Breast epithelium (tissue), 4 donors: ENCODE data around the gene AK5. TPM values are rescaled to one million over a fixed set of nuclear protein-coding genes. Genes with fewer than 3 reads are reported as not detected.

Experiments used
- DNase-seq, 2 donors: peaks; one replicate each; pipeline ENCODE4 v3.0.0-alpha.2; 2019; ENCODE audit warnings: low spot score in 2 of 2
- H3K27ac ChIP-seq, 2 donors: fragments of 200-600 bp; sonication (generic) in 1 of 2; one replicate each; pipeline ENCODE4 v1.5.1; 2016 to 2019; ENCODE audit warnings: mild to moderate bottlenecking in 1 of 2
- H3K27me3 ChIP-seq, 2 donors: fragments of 200-600 bp; sonication (generic) in 1 of 2; one replicate each; pipeline versions ENCODE4 v1.5.1 to v1.6.0; 2017 to 2019; ENCODE audit warnings: control low read depth in 1 of 2, mild to moderate bottlenecking in 1 of 2
- H3K36me3 ChIP-seq: fragments of 200-600 bp; one replicate; pipeline ENCODE4 v1.5.1; 2019
- H3K4me1 ChIP-seq, 2 donors: fragments of 200-600 bp; sonication (generic); one replicate each; pipeline ENCODE4 v1.5.1; 2016 to 2019; ENCODE audit warnings: control low read depth in 1 of 2
- H3K4me3 ChIP-seq, 3 donors: fragments of 200-600 bp; sonication (generic); 1 replicate in 2 of 3; 2 replicates in 1 of 3; pipeline ENCODE4 v1.5.1; 2016 to 2019; ENCODE audit warnings: mild to moderate bottlenecking in 3 of 3, moderate library complexity in 2 of 3
- H3K9me3 ChIP-seq, 2 donors: fragments of 200-600 bp; sonication (generic) in 1 of 2; one replicate each; pipeline ENCODE4 v1.5.1; 2016 to 2019; ENCODE audit warnings: control low read depth in 1 of 2
- CTCF ChIP-seq, 3 donors: fragments of 450-650 bp; IDR thresholded peaks; one replicate each; pipeline ENCODE4 v1.5.1; 2016 to 2017; ENCODE audit warnings: antibody characterized with exemption in 3 of 3, mild to moderate bottlenecking in 3 of 3, moderate library complexity in 3 of 3
- POLR2A ChIP-seq: fragments of 450-650 bp; IDR thresholded peaks from one replicate; pipeline ENCODE4 v1.6.1; 2016; ENCODE audit warnings: antibody characterized with exemption, mild to moderate bottlenecking, moderate library complexity
- POLR2AphosphoS5 ChIP-seq, 3 donors: sonication (generic); formaldehyde crosslinking; IDR thresholded peaks; one replicate each; pipeline ENCODE4 v1.6.1; 2017; ENCODE audit warnings: antibody characterized with exemption in 3 of 3
- intact Hi-C: fragments of 100-400 bp; cut with DNase I; formaldehyde crosslinking; loops from one replicate; pipeline ENCODE4 v1.15.1; 2023; ENCODE audit warnings: low total_unique reads
- total RNA-seq, 3 donors: library from RNA; depleted of rRNA; stranded (reverse); fragments of >200 nt; gene quantifications; one replicate each; pipeline ENCODE4 v1.1.0, GENCODE V29; 2016

AK5 gene
- total RNA-seq, 3 donors from 2014 or later: under 0.01 to 111 (median 30.8) TPM

- no peak for DNase-seq
- intact Hi-C loops: no loop called here
- Histone ChIP-seq H3K27me3 (no peaks in the 10 kb centered on the region), H3K4me1 (no peaks in the 10 kb centered on the region), H3K9me3 (no peaks in the 10 kb centered on the region), H3K27ac (no peak overlapping the region), H3K36me3 (no peaks in the 10 kb centered on the region), H3K4me3 (no peak overlapping the region)
- TF ChIP-seq CTCF (IDR thresholded peaks at IDR 0.05): no peak
- TF ChIP-seq POLR2AphosphoS5 (IDR thresholded peaks at IDR 0.05): no peak
- no peak for TF ChIP-seq POLR2A
Measured at GRCh38 chr1:77540501-77541161, 258.8 kb downstream of the AK5 start.

GRCh38 chr1:77541162-77541545, 259.3 kb downstream of the AK5 start:
- intact Hi-C loops: no loop called here
- Histone ChIP-seq H3K27me3 (no peaks in the 10 kb centered on the region), H3K4me3 (no peak overlapping the region), H3K27ac (no peak overlapping the region), H3K9me3 (no peaks in the 10 kb centered on the region), H3K36me3 (no peaks in the 10 kb centered on the region), H3K4me1 (no peaks in the 10 kb centered on the region)
- no peak for DNase-seq
- TF ChIP-seq POLR2AphosphoS5 (IDR thresholded peaks at IDR 0.05) (no peak), CTCF (IDR thresholded peaks at IDR 0.05) (no peak), POLR2A (no peak)

GRCh38 chr1:77542813-77543420, 261.1 kb downstream of the AK5 start:
- no peak for DNase-seq
- H3K4me3 ChIP-seq: no peak overlapping the region
- H3K27ac ChIP-seq: no peak overlapping the region
- TF ChIP-seq POLR2A (no peak), POLR2AphosphoS5 (IDR thresholded peaks at IDR 0.05) (no peak), CTCF (IDR thresholded peaks at IDR 0.05) (no peak)
- H3K27me3 ChIP-seq: no peaks in the 10 kb centered on the region
- H3K4me1 ChIP-seq: no peaks in the 10 kb centered on the region
- intact Hi-C loops: no loop called here
- no peaks in the 10 kb centered on the region for H3K36me3 ChIP-seq
- H3K9me3 ChIP-seq: no peaks in the 10 kb centered on the region

GRCh38 chr1:77543822-77544448, 262.1 kb downstream of the AK5 start:
- intact Hi-C loops: no loop called here
- H3K4me1 ChIP-seq: no peaks in the 10 kb centered on the region
- H3K27ac ChIP-seq: no peak overlapping the region
- no peak overlapping the region for H3K4me3 ChIP-seq
- H3K9me3 ChIP-seq: no peaks in the 10 kb centered on the region
- no peak for TF ChIP-seq POLR2AphosphoS5 (IDR thresholded peaks at IDR 0.05)
- no peak for TF ChIP-seq POLR2A
- no peak for TF ChIP-seq CTCF (IDR thresholded peaks at IDR 0.05)
- DNase-seq: no peak
- no peaks in the 10 kb centered on the region for H3K36me3 ChIP-seq
- no peaks in the 10 kb centered on the region for H3K27me3 ChIP-seq

- no peak for TF ChIP-seq CTCF (IDR thresholded peaks at IDR 0.05)
- no peak for TF ChIP-seq POLR2AphosphoS5 (IDR thresholded peaks at IDR 0.05)
- no peak for TF ChIP-seq POLR2A
- H3K27ac ChIP-seq: no peak overlapping the region
- H3K9me3 ChIP-seq: no peaks in the 10 kb centered on the region
Measured at GRCh38 chr1:77544845-77545244, 263.0 kb downstream of the AK5 start.

More at GRCh38 chr1:77544845-77545244, 263.0 kb downstream of the AK5 start:
- no peaks in the 10 kb centered on the region for H3K27me3 ChIP-seq
- intact Hi-C loops: no loop called here
- DNase-seq: no peak
- no peaks in the 10 kb centered on the region for H3K36me3 ChIP-seq
- no peaks in the 10 kb centered on the region for H3K4me1 ChIP-seq
- H3K4me3 ChIP-seq: no peak overlapping the region
